Measurements from ENCODE around the gene TMEM139.

DNA sequence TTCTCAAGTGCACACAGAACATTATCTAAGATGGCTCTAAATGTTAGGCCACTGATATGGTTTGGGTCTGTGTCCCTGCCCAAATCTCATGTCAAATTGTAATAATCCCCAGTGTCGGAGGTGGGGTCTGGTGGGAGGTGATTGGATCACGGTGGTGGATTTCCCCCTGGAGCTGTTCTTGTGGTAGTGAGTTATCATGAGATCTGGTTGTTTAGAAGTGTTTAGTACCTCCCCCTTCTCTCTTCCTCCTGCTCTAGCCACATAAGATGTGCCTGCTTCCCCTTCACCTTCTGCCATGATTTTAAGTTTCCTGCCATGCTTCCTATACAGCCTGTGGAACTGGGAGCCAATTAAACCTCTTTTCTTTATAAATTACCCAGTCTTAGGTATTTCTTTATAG is 32.8 kb upstream of the TMEM139 start:
- TF ChIP-seq, protein P1, sequence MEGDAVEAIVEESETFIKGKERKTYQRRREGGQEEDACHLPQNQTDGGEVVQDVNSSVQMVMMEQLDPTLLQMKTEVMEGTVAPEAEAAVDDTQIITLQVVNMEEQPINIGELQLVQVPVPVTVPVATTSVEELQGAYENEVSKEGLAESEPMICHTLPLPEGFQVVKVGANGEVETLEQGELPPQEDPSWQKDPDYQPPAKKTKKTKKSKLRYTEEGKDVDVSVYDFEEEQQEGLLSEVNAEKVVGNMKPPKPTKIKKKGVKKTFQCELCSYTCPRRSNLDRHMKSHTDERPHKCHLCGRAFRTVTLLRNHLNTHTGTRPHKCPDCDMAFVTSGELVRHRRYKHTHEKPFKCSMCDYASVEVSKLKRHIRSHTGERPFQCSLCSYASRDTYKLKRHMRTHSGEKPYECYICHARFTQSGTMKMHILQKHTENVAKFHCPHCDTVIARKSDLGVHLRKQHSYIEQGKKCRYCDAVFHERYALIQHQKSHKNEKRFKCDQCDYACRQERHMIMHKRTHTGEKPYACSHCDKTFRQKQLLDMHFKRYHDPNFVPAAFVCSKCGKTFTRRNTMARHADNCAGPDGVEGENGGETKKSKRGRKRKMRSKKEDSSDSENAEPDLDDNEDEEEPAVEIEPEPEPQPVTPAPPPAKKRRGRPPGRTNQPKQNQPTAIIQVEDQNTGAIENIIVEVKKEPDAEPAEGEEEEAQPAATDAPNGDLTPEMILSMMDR (IDR thresholded peaks at IDR 0.05; ENCODE audit: low read length) = no peak
- no peak for TF ChIP-seq EZH2phosphoT487 (IDR thresholded peaks at IDR 0.05; ENCODE audit: low read length)
- no peak for TF ChIP-seq EZH2 (optimal IDR thresholded peaks at IDR 0.05; ENCODE audit: low read depth, low read length)

All from MM.1S (cell line).